ENCODE data around the gene ASGR1. TPM values are rescaled to one million over a fixed set of nuclear protein-coding genes. Genes with fewer than 3 reads are reported as not detected.

ASGR1 gene
- total RNA-seq, 1 donor from 2014 or later, result 14.8 TPM

- DNase-seq (ENCODE audit: low read depth in 2 of 2), result no peak
Observed at GRCh38 chr17:7123844-7124243, 55.3 kb downstream of the ASGR1 start.

Other genes with a start within 250 kb of the ASGR1 start
- gene ALOX12, start 183.3 kb downstream of the ASGR1 start, total RNA-seq, result not detected in 2 replicates
- gene RNASEK, start 166.7 kb downstream of the ASGR1 start, total RNA-seq, result 42.9 and 71.4 TPM in 2 replicates
- 57.9 and 85.0 TPM in 2 replicates for gene BCL6B, start 156.3 kb downstream of the ASGR1 start, total RNA-seq
- gene SLC16A13, start 143.4 kb downstream of the ASGR1 start, total RNA-seq, result 1.4 and 2.0 TPM in 2 replicates
- 1.0 and 1.9 TPM in 2 replicates for gene SLC16A11, start 135.3 kb downstream of the ASGR1 start, total RNA-seq
- gene CLEC10A, start 99.1 kb downstream of the ASGR1 start, total RNA-seq, result 1.8 and 3.5 TPM in 2 replicates
- gene ASGR2, start 64.5 kb downstream of the ASGR1 start, total RNA-seq, result under 0.01 TPM in 1 of 2 replicates, not detected in the other
- gene DLG4, start 40.5 kb upstream of the ASGR1 start, total RNA-seq, result 5.3 and 11.4 TPM in 2 replicates
- 219 and 341 TPM in 2 replicates for gene ACADVL, start 40.6 kb upstream of the ASGR1 start, total RNA-seq
- 28.6 and 37.0 TPM in 2 replicates for gene DVL2, start 55.1 kb upstream of the ASGR1 start, total RNA-seq
- gene PHF23, start 60.1 kb upstream of the ASGR1 start, total RNA-seq, result 29.7 and 45.6 TPM in 2 replicates
- gene GABARAP, start 63.1 kb upstream of the ASGR1 start, total RNA-seq, result 92.6 and 197 TPM in 2 replicates
- 25.9 and 35.5 TPM in 2 replicates for gene CTDNEP1, start 72.4 kb upstream of the ASGR1 start, total RNA-seq
- 31.8 and 34.6 TPM in 2 replicates for gene ELP5, start 72.8 kb upstream of the ASGR1 start, total RNA-seq
- gene CLDN7, start 83.1 kb upstream of the ASGR1 start, total RNA-seq, result 1.0 and 2.7 TPM in 2 replicates
- gene SLC2A4, start 102.3 kb upstream of the ASGR1 start, total RNA-seq, result 0.76 and 0.90 TPM in 2 replicates
- 0.25 and 0.26 TPM in 2 replicates for gene YBX2, start 115.3 kb upstream of the ASGR1 start, total RNA-seq
- gene EIF5A, start 128.3 kb upstream of the ASGR1 start, total RNA-seq, result 540 and 622 TPM in 2 replicates
- 19.1 and 28.3 TPM in 2 replicates for gene GPS2, start 136.0 kb upstream of the ASGR1 start, total RNA-seq
- gene NEURL4, start 150.0 kb upstream of the ASGR1 start, total RNA-seq, result 9.1 and 15.0 TPM in 2 replicates
- gene ACAP1, start 157.2 kb upstream of the ASGR1 start, total RNA-seq, result 0.26 and 1.0 TPM in 2 replicates
- 2.3 and 3.4 TPM in 2 replicates for gene KCTD11, start 172.8 kb upstream of the ASGR1 start, total RNA-seq
- not detected in 2 replicates for gene TMEM95, start 175.8 kb upstream of the ASGR1 start, total RNA-seq
- gene TNK1, start 201.7 kb upstream of the ASGR1 start, total RNA-seq, result 2.1 and 2.3 TPM in 2 replicates
- gene PLSCR3, start 215.2 kb upstream of the ASGR1 start, total RNA-seq, result 13.5 and 34.0 TPM in 2 replicates
- 127 and 212 TPM in 2 replicates for gene TMEM256, start 224.7 kb upstream of the ASGR1 start, total RNA-seq
- gene NLGN2, start 228.5 kb upstream of the ASGR1 start, total RNA-seq, result 1.4 and 3.0 TPM in 2 replicates
- gene SPEM1, start 241.0 kb upstream of the ASGR1 start, total RNA-seq, result not detected in 2 replicates
- gene SPEM2, start 246.2 kb upstream of the ASGR1 start, total RNA-seq, result not detected in 2 replicates
- not detected in 2 replicates for gene SPEM3, start 249.5 kb upstream of the ASGR1 start, total RNA-seq